ENCODE data around the gene PTTG1.

Gene PTTG1

GRCh38 chr5:160445751-160446150 is 24.1 kb downstream of the PTTG1 start:
- Histone ChIP-seq H3K9me3 (ENCODE audit: insufficient read depth, low read depth, low read length) (no peaks in the 10 kb centered on the region), H3K9ac (ENCODE audit: low read depth, low read length, poor library complexity, severe bottlenecking) (no peak overlapping the region), H3K27me3 (ENCODE audit: insufficient read depth, low read length, poor library complexity, severe bottlenecking) (no peaks in the 10 kb centered on the region), H3K36me3 (ENCODE audit: insufficient read depth, low read length) (no peaks in the 10 kb centered on the region), H3K4me2 (ENCODE audit: low read depth, low read length, poor library complexity, severe bottlenecking) (no peak overlapping the region), H2AFZ (ENCODE audit: low read length) (no peak overlapping the region), H3K4me3 (ENCODE audit: low read length, poor library complexity, severe bottlenecking) (no peak overlapping the region), H3K4me1 (ENCODE audit: insufficient read depth, low read length, poor library complexity, severe bottlenecking) (peaks cover 10% of the 10 kb centered on the region), H3K9me2 (replicated peaks; ENCODE audit: low read depth, low read length) (no peaks in the 10 kb centered on the region), H4K20me1 (ENCODE audit: insufficient read depth, low read length, poor library complexity, severe bottlenecking) (no peaks in the 10 kb centered on the region), H3F3A (ENCODE audit: low read depth) (no peaks in the 10 kb centered on the region), H3K79me2 (ENCODE audit: insufficient read depth, low read length) (no peaks in the 10 kb centered on the region)
- TF ChIP-seq CTCF (conservative IDR thresholded peaks at IDR 0.05; ENCODE audit: low read length) (no peak), EZH2phosphoT487 (IDR thresholded peaks at IDR 0.05; ENCODE audit: borderline replicate concordance) (no peak)

DNA sequence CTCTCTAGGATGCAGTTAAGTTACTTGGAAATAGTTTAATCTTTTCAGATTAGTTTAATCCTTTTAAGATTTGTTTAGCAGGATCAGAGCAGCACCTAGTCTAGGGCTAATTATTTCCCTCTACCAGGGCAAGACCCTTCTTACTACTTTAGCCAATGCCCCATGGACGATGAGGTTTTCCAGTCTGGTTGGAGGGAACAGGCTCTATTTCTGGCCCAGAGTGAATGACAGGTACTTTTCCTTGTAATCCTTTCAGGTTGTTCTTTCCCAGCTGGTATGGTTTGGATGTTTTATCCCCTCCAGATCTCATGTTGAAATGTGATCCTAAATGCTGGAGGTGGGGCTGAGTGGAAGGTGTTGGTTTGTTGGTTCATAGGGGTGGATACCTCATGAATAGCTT is 27.2 kb downstream of the PTTG1 start:
- H3K9me2 ChIP-seq (replicated peaks; ENCODE audit: low read depth, low read length) = no peaks in the 10 kb centered on the region
- H4K20me1 ChIP-seq (ENCODE audit: insufficient read depth, low read length, poor library complexity, severe bottlenecking) = no peaks in the 10 kb centered on the region
- no peaks in the 10 kb centered on the region for H3K4me1 ChIP-seq (ENCODE audit: insufficient read depth, low read length, poor library complexity, severe bottlenecking)
- H3K4me3 ChIP-seq (ENCODE audit: low read length, poor library complexity, severe bottlenecking) = no peak overlapping the region
- no peak overlapping the region for H2AFZ ChIP-seq (ENCODE audit: low read length)
- H3F3A ChIP-seq (ENCODE audit: low read depth) = no peaks in the 10 kb centered on the region
- no peak overlapping the region for H3K9ac ChIP-seq (ENCODE audit: low read depth, low read length, poor library complexity, severe bottlenecking)
- TF ChIP-seq EZH2phosphoT487 (IDR thresholded peaks at IDR 0.05; ENCODE audit: borderline replicate concordance) = no peak
- TF ChIP-seq CTCF (conservative IDR thresholded peaks at IDR 0.05; ENCODE audit: low read length) = no peak
- H3K4me2 ChIP-seq (ENCODE audit: low read depth, low read length, poor library complexity, severe bottlenecking) = no peak overlapping the region
- H3K36me3 ChIP-seq (ENCODE audit: insufficient read depth, low read length) = no peaks in the 10 kb centered on the region
- no peaks in the 10 kb centered on the region for H3K27me3 ChIP-seq (ENCODE audit: insufficient read depth, low read length, poor library complexity, severe bottlenecking)
- no peaks in the 10 kb centered on the region for H3K79me2 ChIP-seq (ENCODE audit: insufficient read depth, low read length)
- no peaks in the 10 kb centered on the region for H3K9me3 ChIP-seq (ENCODE audit: insufficient read depth, low read depth, low read length)

- H3K9me3 ChIP-seq (ENCODE audit: insufficient read depth, low read depth, low read length) = no peaks in the 10 kb centered on the region
- H4K20me1 ChIP-seq (ENCODE audit: insufficient read depth, low read length, poor library complexity, severe bottlenecking) = no peaks in the 10 kb centered on the region
- H3K4me3 ChIP-seq (ENCODE audit: low read length, poor library complexity, severe bottlenecking) = no peak overlapping the region
- H3K36me3 ChIP-seq (ENCODE audit: insufficient read depth, low read length) = no peaks in the 10 kb centered on the region
- H3K9ac ChIP-seq (ENCODE audit: low read depth, low read length, poor library complexity, severe bottlenecking) = no peak overlapping the region
- H3F3A ChIP-seq (ENCODE audit: low read depth) = no peaks in the 10 kb centered on the region
- no peaks in the 10 kb centered on the region for H3K27me3 ChIP-seq (ENCODE audit: insufficient read depth, low read length, poor library complexity, severe bottlenecking)
- H3K4me2 ChIP-seq (ENCODE audit: low read depth, low read length, poor library complexity, severe bottlenecking) = no peak overlapping the region
- H3K4me1 ChIP-seq (ENCODE audit: insufficient read depth, low read length, poor library complexity, severe bottlenecking) = no peaks in the 10 kb centered on the region
- H3K9me2 ChIP-seq (replicated peaks; ENCODE audit: low read depth, low read length) = no peaks in the 10 kb centered on the region
- TF ChIP-seq CTCF (conservative IDR thresholded peaks at IDR 0.05; ENCODE audit: low read length) (no peak), EZH2phosphoT487 (IDR thresholded peaks at IDR 0.05; ENCODE audit: borderline replicate concordance) (no peak)
- H3K79me2 ChIP-seq (ENCODE audit: insufficient read depth, low read length) = no peaks in the 10 kb centered on the region
- no peak overlapping the region for H2AFZ ChIP-seq (ENCODE audit: low read length)
Measured at GRCh38 chr5:160449458-160449857, 27.8 kb downstream of the PTTG1 start.
